HL-60/S4 treated with phorbol 12-myristate 13-acetate at 8.2 ng/mL for 4 days and 3 days (cell line): ENCODE data around the gene NR2E1.

Source experiments
- in situ Hi-C: fragments of 300-500 bp; cut with MboI; formaldehyde crosslinking; loops from 2 replicates; pipeline ENCODE4 v1.15.0; 2022; ENCODE audit warnings: low sequenced_read_pairs

The NR2E1 gene

DNA sequence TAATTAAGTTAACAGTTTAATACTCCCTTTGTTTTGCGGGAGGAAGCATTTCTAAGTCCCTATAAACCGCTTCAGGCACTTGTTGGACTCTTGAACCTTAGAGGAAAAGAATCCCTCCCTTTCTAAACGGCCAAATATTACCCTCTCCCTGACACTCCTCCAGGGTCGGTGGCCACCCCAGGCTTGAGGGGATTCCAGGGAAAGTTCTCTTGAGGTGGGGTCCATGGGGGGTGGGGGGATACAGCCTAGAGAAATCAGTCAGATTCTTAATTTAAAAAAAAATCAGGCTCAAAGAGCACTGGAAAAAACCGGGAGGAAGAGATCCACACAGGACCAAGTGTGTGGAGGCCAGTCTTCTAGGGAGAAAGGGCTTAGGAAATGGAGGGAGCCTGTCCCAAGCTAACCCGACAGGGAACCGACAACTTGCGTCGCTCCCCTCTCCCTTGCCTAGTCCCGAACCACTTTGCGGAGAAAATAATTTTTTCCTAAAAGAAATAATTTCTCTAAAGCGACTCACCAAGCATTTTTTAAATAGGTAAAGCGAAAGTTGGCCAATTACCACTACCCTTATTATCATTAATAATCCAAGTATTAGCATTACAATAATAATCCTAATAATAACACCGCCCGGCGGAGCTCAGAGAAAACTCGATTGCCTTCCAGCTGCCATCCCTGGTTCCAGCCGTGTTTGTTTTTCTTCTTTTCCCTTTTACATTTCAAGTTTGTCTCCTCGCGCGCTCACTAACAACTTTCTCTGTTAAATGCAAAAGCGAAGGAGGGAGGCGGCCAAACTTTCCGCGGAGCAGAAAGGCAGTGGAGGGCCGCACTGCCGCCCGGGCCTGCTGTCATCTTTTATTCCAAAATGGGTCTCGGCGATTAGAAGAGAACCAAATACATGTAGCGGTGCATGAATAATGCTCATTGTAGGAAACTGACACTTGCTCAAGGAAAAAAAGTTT is 4.8 kb downstream of the NR2E1 start:
- in situ Hi-C loops, result no loop called here

DNA sequence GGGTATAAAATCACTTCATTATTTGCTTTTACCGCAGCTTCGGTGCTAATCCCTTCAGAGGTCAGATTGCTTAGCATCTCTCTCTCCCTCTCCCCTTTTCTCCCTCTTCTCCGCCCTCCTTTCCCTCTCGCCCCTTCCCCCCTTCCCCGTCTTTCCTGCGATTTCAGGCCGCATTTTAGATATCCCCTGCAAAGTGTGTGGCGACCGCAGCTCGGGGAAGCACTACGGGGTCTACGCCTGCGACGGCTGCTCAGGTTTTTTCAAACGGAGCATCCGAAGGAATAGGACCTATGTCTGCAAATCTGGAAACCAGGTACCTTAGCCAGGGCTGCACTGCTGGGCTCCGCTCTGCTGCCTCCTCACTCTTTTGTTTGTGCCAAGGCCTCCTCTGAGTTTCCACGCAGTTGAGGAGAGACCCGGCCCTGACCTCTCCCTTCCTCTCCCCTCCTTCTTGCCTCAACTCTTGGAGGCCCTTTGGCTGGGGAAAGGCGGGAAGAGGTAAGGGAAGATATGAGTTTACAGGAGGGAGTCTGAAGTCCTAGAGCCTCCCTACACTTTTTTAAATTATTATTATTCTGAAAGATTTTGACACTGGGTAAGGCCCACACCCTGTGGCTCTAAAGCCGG is 5.6 kb downstream of the NR2E1 start:
- in situ Hi-C loops, result no loop called here

DNA sequence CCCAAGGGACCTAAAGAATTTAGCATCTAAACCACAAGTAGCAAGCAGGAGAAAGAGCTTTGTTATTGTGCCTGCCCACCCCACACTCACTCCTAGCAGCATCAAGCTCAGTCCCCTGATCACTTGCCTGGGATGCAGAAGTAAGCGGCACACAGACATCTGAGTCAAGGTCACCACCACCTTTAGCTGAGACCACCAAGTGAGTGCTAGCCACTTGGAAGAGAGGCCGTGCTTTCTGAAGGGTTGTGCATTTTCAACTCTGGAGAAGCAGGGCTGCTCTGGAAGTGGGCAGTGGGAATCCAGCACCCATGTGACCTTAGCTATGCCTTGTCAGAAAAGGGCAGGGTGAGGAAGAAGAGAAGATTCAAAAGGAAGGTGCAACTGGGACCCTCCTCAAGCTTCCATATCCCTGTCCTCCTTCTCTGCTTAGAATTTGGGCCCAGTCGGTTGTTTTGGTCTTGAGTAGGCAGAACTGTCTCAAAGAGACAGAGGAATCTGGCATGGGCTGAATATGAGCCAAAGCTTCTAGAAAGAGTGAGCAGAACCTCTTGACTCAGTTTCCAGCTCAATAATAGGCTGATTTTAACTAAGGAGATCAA is 6.2 kb downstream of the NR2E1 start:
- in situ Hi-C loops, result no loop called here

GRCh38 chr6:108174371-108175175 is 8.8 kb downstream of the NR2E1 start:
- in situ Hi-C loops, result no loop called here

- in situ Hi-C loops, result no loop called here
Observed at GRCh38 chr6:108175176-108175591, 9.4 kb downstream of the NR2E1 start.

DNA sequence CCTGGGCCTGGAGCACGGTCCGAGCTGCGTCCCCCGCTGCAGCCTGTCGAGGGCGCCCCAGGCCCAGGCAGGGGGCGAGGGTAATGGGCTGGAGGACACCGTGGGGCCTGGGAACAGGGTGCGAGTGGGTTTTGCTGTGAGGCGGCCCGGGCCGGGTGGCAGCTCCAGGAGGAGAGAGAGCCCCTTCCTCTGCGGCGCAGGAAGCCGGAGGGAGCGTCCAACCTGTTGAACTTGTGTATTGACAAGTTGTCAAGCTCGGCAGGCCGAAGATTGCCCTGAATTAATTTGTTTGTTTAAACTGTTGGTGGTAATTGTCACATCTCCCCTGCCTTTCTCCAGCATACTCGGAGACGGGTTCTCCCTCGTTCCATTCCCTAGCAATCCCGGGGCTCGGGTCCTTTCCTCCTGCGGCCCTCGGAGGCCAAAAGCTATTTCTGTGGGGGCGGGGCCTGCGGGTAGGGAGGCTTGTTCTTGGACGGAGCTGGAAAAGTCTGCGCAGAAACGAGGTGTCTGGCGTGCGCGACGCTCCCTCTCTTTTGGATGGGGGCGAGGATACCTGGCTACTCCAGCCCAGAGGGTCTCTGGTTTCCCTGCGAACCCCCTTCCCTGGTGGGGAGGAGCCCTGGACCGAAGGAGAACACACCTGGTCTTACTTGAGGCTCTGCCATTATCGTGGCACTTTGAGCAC is 9.9 kb downstream of the NR2E1 start:
- in situ Hi-C loops, result no loop called here

- in situ Hi-C loops, result no loop called here
Observed at GRCh38 chr6:108176281-108177089, 10.7 kb downstream of the NR2E1 start.

- in situ Hi-C loops, result no loop called here
Observed at GRCh38 chr6:108179741-108180140, 13.9 kb downstream of the NR2E1 start.

GRCh38 chr6:108180266-108180665 is 14.4 kb downstream of the NR2E1 start:
- in situ Hi-C loops, result no loop called here

GRCh38 chr6:108180776-108181175 is 15.0 kb downstream of the NR2E1 start:
- in situ Hi-C loops, result no loop called here

- in situ Hi-C loops, result no loop called here
Observed at GRCh38 chr6:108186226-108186625, 20.4 kb downstream of the NR2E1 start.

DNA sequence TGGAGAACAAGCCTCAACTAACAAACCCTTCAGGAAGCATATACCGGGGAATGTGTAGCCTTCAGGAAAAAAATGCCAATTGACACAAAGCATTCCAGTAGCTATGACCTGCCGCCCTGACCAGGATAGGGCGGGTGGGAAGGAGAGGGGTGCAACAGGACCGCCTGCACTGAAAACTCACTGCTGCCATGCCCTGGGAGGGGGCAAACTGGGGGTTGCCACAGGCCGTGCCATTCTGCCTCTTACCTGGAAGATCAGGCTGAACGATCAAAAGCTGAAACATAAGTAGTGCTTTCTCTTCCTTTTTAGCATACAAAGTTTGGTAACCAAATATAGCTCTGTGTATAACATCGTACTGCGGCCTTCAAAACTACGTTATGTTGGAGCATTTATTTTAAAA is 21.7 kb downstream of the NR2E1 start:
- in situ Hi-C loops, result no loop called here

GRCh38 chr6:108193131-108193530 is 27.3 kb downstream of the NR2E1 start:
- in situ Hi-C loops, result no loop called here

- in situ Hi-C loops, result no loop called here
Observed at GRCh38 chr6:108193835-108194234, 28.0 kb downstream of the NR2E1 start.

DNA sequence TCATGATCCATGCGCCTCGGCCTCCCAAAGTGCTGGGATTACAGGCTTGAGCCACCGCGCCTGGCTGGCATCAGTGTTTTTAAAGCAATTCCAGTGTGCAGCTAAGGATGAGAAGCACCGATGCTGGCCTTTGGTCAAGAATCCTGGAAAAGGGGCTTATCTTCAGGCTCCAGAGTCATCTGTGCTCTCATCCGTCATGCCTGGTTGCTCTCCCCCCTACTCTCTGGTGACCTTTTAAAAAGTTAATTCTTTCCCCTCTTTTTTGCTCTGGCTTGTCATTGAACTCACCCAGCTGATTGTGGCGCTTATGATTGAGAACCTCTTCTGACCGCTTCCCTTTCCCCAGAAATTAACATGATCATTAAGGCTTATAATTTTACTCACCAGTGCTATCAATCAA is 28.7 kb downstream of the NR2E1 start:
- in situ Hi-C loops, result no loop called here

DNA sequence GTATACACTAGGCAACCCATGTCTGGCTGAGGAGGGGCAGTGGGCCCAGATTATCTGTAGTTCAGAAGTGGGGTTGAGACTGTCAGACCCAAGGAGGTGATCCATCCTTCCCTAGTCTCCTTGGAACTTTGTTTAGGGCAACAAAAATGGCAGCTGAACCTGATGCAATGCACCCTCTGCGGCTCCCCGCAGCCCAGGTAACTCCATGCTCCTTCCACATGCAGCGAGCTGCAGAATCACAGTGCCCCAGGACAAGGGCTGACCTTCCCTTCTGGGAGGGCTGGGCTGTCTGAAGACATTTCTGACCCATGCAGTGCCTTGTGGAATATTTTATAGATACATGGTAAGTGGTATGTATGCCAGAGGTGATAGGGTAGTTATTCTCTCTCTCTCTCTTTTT is 29.4 kb downstream of the NR2E1 start:
- in situ Hi-C loops, result no loop called here

DNA sequence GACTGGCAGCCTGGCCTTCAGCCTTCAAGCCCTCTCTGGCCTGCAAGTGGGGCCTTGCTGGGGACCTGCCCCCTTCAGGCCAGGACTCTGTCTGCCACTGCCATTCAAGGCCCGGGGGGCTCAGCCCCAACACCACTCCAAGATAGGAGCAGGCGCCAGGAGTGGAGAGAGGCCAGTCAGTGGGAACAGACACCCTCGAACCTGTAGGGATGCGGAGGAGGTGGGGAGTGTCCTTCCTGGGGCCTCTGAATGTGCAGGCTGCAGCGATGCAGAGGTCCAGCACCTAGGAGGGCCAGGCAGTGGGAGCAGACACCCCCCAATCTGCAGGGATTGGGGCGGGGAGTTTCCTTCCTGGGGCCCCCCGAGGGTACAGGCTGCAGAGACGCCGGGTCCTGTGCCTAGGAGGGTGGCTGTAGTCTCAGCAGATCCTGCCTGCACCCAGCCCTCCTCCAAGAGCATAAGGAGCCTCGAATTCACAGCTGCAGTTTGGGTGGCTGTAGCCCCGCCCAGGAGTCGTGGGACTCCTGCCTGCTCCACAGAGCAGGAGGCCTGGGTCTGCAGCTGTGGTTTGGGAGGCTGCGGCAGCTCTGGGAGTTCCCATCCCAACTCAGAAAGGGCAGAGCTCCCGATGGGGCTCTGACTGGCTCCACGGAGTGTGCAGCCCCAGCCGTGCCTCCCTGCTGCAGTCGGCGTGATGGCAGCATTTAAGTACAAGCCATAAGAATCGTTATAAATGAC is 33.1 kb downstream of the NR2E1 start:
- in situ Hi-C loops, result no loop called here

- in situ Hi-C loops, result no loop called here
Observed at GRCh38 chr6:108200186-108200585, 34.4 kb downstream of the NR2E1 start.

DNA sequence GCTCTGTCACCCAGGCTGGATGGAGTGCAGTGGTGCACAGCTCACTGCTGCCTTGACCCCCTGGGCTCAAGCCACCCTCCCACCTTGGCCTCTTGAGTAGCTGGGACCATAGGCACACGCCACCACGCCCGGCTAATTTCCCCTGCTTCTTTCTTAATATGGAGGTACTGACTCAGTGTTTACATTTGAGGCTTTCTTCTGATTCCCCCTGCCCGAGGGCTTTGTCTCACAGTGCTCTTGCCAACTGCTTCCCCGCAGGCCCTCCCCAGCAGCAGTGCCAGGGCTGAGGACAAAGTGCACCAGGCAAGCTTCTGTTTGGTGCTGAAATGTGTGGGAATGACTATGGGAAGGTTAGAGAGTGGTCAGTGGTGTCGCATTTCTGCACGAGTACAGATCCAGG is 34.8 kb downstream of the NR2E1 start:
- in situ Hi-C loops, result no loop called here
